ENCODE results near the gene GLYR1.
"Not testable (repeated sequence)": the region's sequence is repeated elsewhere in the genome, so short reads cannot be mapped to it uniquely, and the experiment has no call there.

Gene GLYR1

GRCh38 chr16:4846901-4847773 lies at the start of gene GLYR1, which contains the start of gene UBN1:
Gene GLYR1, minus strand, starts transcription at chr16:4847288. Its CDS starts 23 bp downstream, at chr16:4847265.
Gene UBN1, plus strand, starts transcription at chr16:4847481. Its CDS starts 5,437 bp downstream, at chr16:4852918.
- DNase-seq = peak; percentile 98

- not testable (repeated sequence) for DNase-seq
Measured at GRCh38 chr16:4896761-4897160, 49.7 kb upstream of the GLYR1 start.

GRCh38 chr16:4895366-4895765 lies 48.3 kb upstream of the GLYR1 start:
- no peak for DNase-seq

GRCh38 chr16:4894276-4895150 lies 47.4 kb upstream of the GLYR1 start:
- DNase-seq = no peak

GRCh38 chr16:4893103-4893862 lies 46.2 kb upstream of the GLYR1 start:
- no peak for DNase-seq

- no peak for DNase-seq
Measured at GRCh38 chr16:4892361-4893102, 45.4 kb upstream of the GLYR1 start.

GRCh38 chr16:4891886-4892216 lies 44.8 kb upstream of the GLYR1 start:
- DNase-seq = peak; percentile 36

- DNase-seq = no peak
Measured at GRCh38 chr16:4891097-4891885, 44.2 kb upstream of the GLYR1 start.

- DNase-seq = no peak
Measured at GRCh38 chr16:4890686-4891085, 43.6 kb upstream of the GLYR1 start.

GRCh38 chr16:4890026-4890425 lies 42.9 kb upstream of the GLYR1 start:
- no peak for DNase-seq

- DNase-seq = no peak
Measured at GRCh38 chr16:4888428-4889135, 41.5 kb upstream of the GLYR1 start.

GRCh38 chr16:4886151-4886550 lies 39.1 kb upstream of the GLYR1 start:
- DNase-seq = no peak

- no peak for DNase-seq
Measured at GRCh38 chr16:4884972-4885874, 38.1 kb upstream of the GLYR1 start.

- DNase-seq = no peak
Measured at GRCh38 chr16:4884209-4884608, 37.1 kb upstream of the GLYR1 start.

GRCh38 chr16:4883501-4883900 lies 36.4 kb upstream of the GLYR1 start:
- no peak for DNase-seq

GRCh38 chr16:4882633-4883285 lies 35.7 kb upstream of the GLYR1 start:
- no peak for DNase-seq

- no peak for DNase-seq
Measured at GRCh38 chr16:4882000-4882632, 35.0 kb upstream of the GLYR1 start.

GRCh38 chr16:4880006-4880580 lies 33.0 kb upstream of the GLYR1 start:
- DNase-seq = no peak

Data from retina (tissue), 1 donor.